HEK293 (cell line): ENCODE measurements around the gene RCSD1.

Experiments used
- CTCF ChIA-PET: fragments of 350-600 bp; formaldehyde crosslinking; extraction: SDS; loops from one replicate; lab custom pipeline; 2021; ENCODE audit warnings: antibody characterized with exemption; lab: Yijun Ruan, JAX
- POLR2A ChIA-PET: fragments of 300-600 bp; formaldehyde crosslinking; extraction: SDS; loops from one replicate; lab custom pipeline; 2020; ENCODE audit warnings: antibody characterized with exemption, inconsistent platforms; lab: Yijun Ruan, JAX
- H3K27ac ChIP-seq: fragments of 200-500 bp; sonication (Bioruptor generic); 2 replicates; pipeline ENCODE4 v1.5.1; 2014; ENCODE audit warnings: low read depth, low read length, control low read depth, inconsistent platforms; ENCODE audit errors: extremely low read depth
- H3K36me3 ChIP-seq, 2 experiments: fragments of 200-500 bp in 1 of 2; sonication (Bioruptor generic) in 1 of 2; 1 replicate in 1 of 2; 2 replicates in 1 of 2; pipeline ENCODE4 v1.5.1; 2014 to 2017; ENCODE audit warnings: inconsistent platforms in 2 of 2, low read length in 2 of 2; ENCODE audit not compliant: control insufficient read depth in 2 of 2, insufficient read depth in 1 of 2
- H3K4me1 ChIP-seq: fragments of 200-500 bp; sonication (Bioruptor generic); 2 replicates; pipeline ENCODE4 v1.5.1; 2014; ENCODE audit warnings: mild to moderate bottlenecking, low read length, inconsistent platforms; ENCODE audit not compliant: control insufficient read depth, insufficient read depth
- H3K4me3 ChIP-seq: 2 replicates; pipeline ENCODE4 v1.5.1; 2011; ENCODE audit warnings: low read depth, mild to moderate bottlenecking, control low read depth, low read length, moderate library complexity
- H3K9me3 ChIP-seq: fragments of 200-500 bp; sonication (Bioruptor generic); 2 replicates; pipeline ENCODE4 v1.5.1; 2014; ENCODE audit warnings: low read depth, low read length, inconsistent platforms; ENCODE audit not compliant: control insufficient read depth, insufficient read depth
- GLI4 ChIP-seq: fragments of 450-650 bp; formaldehyde crosslinking; IDR thresholded peaks from 2 replicates; pipeline ENCODE4 v1.5.1; 2016; ENCODE audit warnings: missing biosample characterization, missing genetic modification characterization
- GLIS1 ChIP-seq: fragments of 450-650 bp; formaldehyde crosslinking; IDR thresholded peaks from 2 replicates; pipeline ENCODE4 v1.5.1; 2016; ENCODE audit warnings: missing biosample characterization, missing genetic modification characterization
- IKZF3 ChIP-seq: fragments of 450-650 bp; IDR thresholded peaks from 2 replicates; pipeline ENCODE4 v1.5.0; 2018; ENCODE audit warnings: missing biosample characterization, mild to moderate bottlenecking, missing genetic modification characterization, moderate library complexity
- INSM2 ChIP-seq: fragments of 450-650 bp; formaldehyde crosslinking; IDR thresholded peaks from 2 replicates; pipeline ENCODE4 v1.5.1; 2016; ENCODE audit warnings: missing biosample characterization, missing genetic modification characterization
- KLF1 ChIP-seq: fragments of 450-650 bp; formaldehyde crosslinking; IDR thresholded peaks from 2 replicates; pipeline ENCODE4 v1.5.1; 2016; ENCODE audit warnings: missing biosample characterization, missing genetic modification characterization
- MEIS1 ChIP-seq: sonication (generic); formaldehyde crosslinking; IDR thresholded peaks from 2 replicates; pipeline ENCODE4 v1.8.1; 2022; ENCODE audit warnings: missing genetic modification reagents, mild to moderate bottlenecking, borderline replicate concordance
- PRDM10 ChIP-seq: fragments of 450-650 bp; formaldehyde crosslinking; IDR thresholded peaks from 2 replicates; pipeline ENCODE4 v1.5.1; 2016; ENCODE audit warnings: missing biosample characterization, missing genetic modification characterization
- ZBTB17 ChIP-seq: fragments of 450-650 bp; formaldehyde crosslinking; IDR thresholded peaks from 2 replicates; pipeline ENCODE4 v1.5.1; 2016; ENCODE audit warnings: missing biosample characterization, missing genetic modification characterization
- ZBTB44 ChIP-seq: fragments of 450-650 bp; IDR thresholded peaks from 2 replicates; pipeline ENCODE4 v1.5.1; 2018; ENCODE audit warnings: missing biosample characterization, mild to moderate bottlenecking, missing genetic modification characterization
- ZFHX2 ChIP-seq: fragments of 450-650 bp; formaldehyde crosslinking; conservative IDR thresholded peaks from 2 replicates; pipeline ENCODE4 v1.5.1; 2016; ENCODE audit warnings: missing biosample characterization, missing genetic modification characterization
- ZFP3 ChIP-seq: fragments of 450-650 bp; formaldehyde crosslinking; IDR thresholded peaks from 2 replicates; pipeline ENCODE4 v1.5.1; 2016; ENCODE audit warnings: low read depth, missing biosample characterization, missing genetic modification characterization
- ZNF184 ChIP-seq: fragments of 450-650 bp; IDR thresholded peaks from 2 replicates; pipeline ENCODE4 v1.5.1; 2018; ENCODE audit warnings: missing biosample characterization, mild to moderate bottlenecking, missing genetic modification characterization
- ZNF19 ChIP-seq: fragments of 450-650 bp; formaldehyde crosslinking; IDR thresholded peaks from 2 replicates; pipeline ENCODE4; 2016; ENCODE audit warnings: missing biosample characterization, missing genetic modification characterization, low read depth
- ZNF214 ChIP-seq: fragments of 450-650 bp; formaldehyde crosslinking; IDR thresholded peaks from 2 replicates; pipeline ENCODE4 v1.5.1; 2017; ENCODE audit warnings: missing biosample characterization, mild to moderate bottlenecking, missing genetic modification characterization, borderline replicate concordance
- ZNF26 ChIP-seq: fragments of 450-650 bp; formaldehyde crosslinking; IDR thresholded peaks from 2 replicates; pipeline ENCODE4 v1.5.1; 2016; ENCODE audit warnings: missing biosample characterization, missing genetic modification characterization
- ZNF37A ChIP-seq: fragments of 450-650 bp; IDR thresholded peaks from 2 replicates; pipeline ENCODE4 v1.5.1; 2018; ENCODE audit warnings: missing biosample characterization, missing genetic modification characterization
- ZNF501 ChIP-seq: fragments of 450-650 bp; formaldehyde crosslinking; IDR thresholded peaks from 2 replicates; pipeline ENCODE4 v1.5.1; 2016; ENCODE audit warnings: missing biosample characterization, missing genetic modification characterization
- ZNF514 ChIP-seq: fragments of 450-650 bp; formaldehyde crosslinking; IDR thresholded peaks from 2 replicates; pipeline ENCODE4 v1.5.1; 2016; ENCODE audit warnings: missing biosample characterization, missing genetic modification characterization
- ZNF521 ChIP-seq: fragments of 450-650 bp; formaldehyde crosslinking; IDR thresholded peaks from 2 replicates; pipeline ENCODE4 v1.5.1; 2017; ENCODE audit warnings: missing biosample characterization, mild to moderate bottlenecking, missing genetic modification characterization
- ZNF600 ChIP-seq: fragments of 450-650 bp; formaldehyde crosslinking; IDR thresholded peaks from 2 replicates; pipeline ENCODE4 v1.5.1; 2016; ENCODE audit warnings: missing biosample characterization, missing genetic modification characterization
- ZNF624 ChIP-seq: fragments of 450-650 bp; formaldehyde crosslinking; IDR thresholded peaks from 2 replicates; pipeline ENCODE4 v1.5.1; 2017; ENCODE audit warnings: missing biosample characterization, missing genetic modification characterization
- ZNF626 ChIP-seq: fragments of 450-650 bp; sonication (Bioruptor Pico); formaldehyde crosslinking; IDR thresholded peaks from 2 replicates; pipeline ENCODE4 v1.5.1; 2018; ENCODE audit warnings: missing biosample characterization, missing genetic modification characterization, inconsistent platforms
- ZNF677 ChIP-seq: fragments of 450-650 bp; IDR thresholded peaks from 2 replicates; pipeline ENCODE4 v1.5.0; 2018; ENCODE audit warnings: missing biosample characterization, mild to moderate bottlenecking, missing genetic modification characterization, moderate library complexity
- ZNF747 ChIP-seq: fragments of 450-650 bp; formaldehyde crosslinking; IDR thresholded peaks from 2 replicates; pipeline ENCODE4 v1.5.1; 2016; ENCODE audit warnings: missing biosample characterization, missing genetic modification characterization
- ZNF76 ChIP-seq: fragments of 450-650 bp; formaldehyde crosslinking; IDR thresholded peaks from 2 replicates; pipeline ENCODE4; 2016; ENCODE audit warnings: low read depth, missing biosample characterization, missing genetic modification characterization, borderline replicate concordance
- ZNF785 ChIP-seq: fragments of 450-650 bp; formaldehyde crosslinking; IDR thresholded peaks from 2 replicates; pipeline ENCODE4 v1.5.1; 2016; ENCODE audit warnings: missing biosample characterization, missing genetic modification characterization

The RCSD1 gene

GRCh38 chr1:167689567-167689920, 59.5 kb downstream of the RCSD1 start:
- TF ChIP-seq ZFHX2 (tag by site-specific recombination) (no peak), ZNF785 (tag by site-specific recombination) (no peak), ZNF26 (tag by site-specific recombination) (no peak), ZNF624 (no peak), ZNF501 (tag by site-specific recombination) (no peak), ZNF677 (no peak), ZNF76 (tag by site-specific recombination) (no peak), MEIS1 (CRISPR knock-in tag) (no peak), KLF1 (no peak), ZNF19 (no peak), ZFP3 (tag by site-specific recombination) (no peak), ZBTB44 (no peak), ZNF521 (tag by site-specific recombination) (no peak), ZNF514 (tag by site-specific recombination) (no peak), GLIS1 (tag by site-specific recombination) (no peak), ZNF184 (tag by site-specific recombination) (no peak), ZNF626 (tag by site-specific recombination) (no peak), PRDM10 (tag by site-specific recombination) (no peak), GLI4 (no peak), ZNF747 (tag by site-specific recombination) (no peak)
- TF ChIP-seq, all 188 proteins: peak for 0
- POLR2A ChIA-PET = no interaction called here
- no peak overlapping the region for H3K27ac ChIP-seq
- no peak overlapping the region for H3K4me3 ChIP-seq
- CTCF ChIA-PET = interaction anchor here (0.7 to 1.6 kb wide), 4 partner anchors 8 to 136 kb away, joined by 3 to 5 read pairs (median 3); partner anchors contain the start of gene CREG1
- H3K4me1 ChIP-seq = no peaks in the 10 kb centered on the region
- H3K36me3 ChIP-seq = no peaks in the 10 kb centered on the region
- H3K9me3 ChIP-seq = no peaks in the 10 kb centered on the region

- H3K4me3 ChIP-seq = no peak overlapping the region
- no peaks in the 10 kb centered on the region for H3K9me3 ChIP-seq
- TF ChIP-seq ZNF214 (tag by site-specific recombination) (no peak), IKZF3 (no peak), ZNF600 (no peak), ZNF37A (tag by site-specific recombination) (no peak), GLIS1 (tag by site-specific recombination) (no peak), ZBTB17 (tag by site-specific recombination) (no peak), INSM2 (tag by site-specific recombination) (no peak)
- no peaks in the 10 kb centered on the region for H3K36me3 ChIP-seq
- H3K27ac ChIP-seq = no peak overlapping the region
- POLR2A ChIA-PET = no interaction called here
- H3K4me1 ChIP-seq = no peaks in the 10 kb centered on the region
- CTCF ChIA-PET = interaction anchor here (0.6 to 2.3 kb wide), 9 partner anchors 9 to 278 kb away, joined by 3 to 7 read pairs (median 3); partner anchors contain the start of gene CREG1
Measured at GRCh38 chr1:167690053-167690452, 60.0 kb downstream of the RCSD1 start.
